ENCODE measurements around the gene CCL22.
"Not testable (repeated sequence)": the region's sequence is repeated elsewhere in the genome, so short reads cannot be mapped to it uniquely, and the experiment has no call there.

Gene CCL22

GRCh38 chr16:57396786-57397185 is 38.2 kb downstream of the CCL22 start:
- no peak for DNase-seq

GRCh38 chr16:57397493-57397892 is 38.9 kb downstream of the CCL22 start:
- not testable (repeated sequence) for DNase-seq

GRCh38 chr16:57401943-57402640 is 43.5 kb downstream of the CCL22 start:
- DNase-seq: no peak

GRCh38 chr16:57403965-57404817 is 45.6 kb downstream of the CCL22 start, which contains the start of gene CCL17:
CCL17 (plus strand) TSS chr16:57404767; CDS start chr16:57413933, 9,166 bp downstream.
- DNase-seq: no peak

- no peak for DNase-seq
Measured at GRCh38 chr16:57405097-57405496, 46.5 kb downstream of the CCL22 start.

- no peak for DNase-seq
Measured at GRCh38 chr16:57406881-57407280, 48.3 kb downstream of the CCL22 start.

GRCh38 chr16:57407521-57408353 is 49.2 kb downstream of the CCL22 start:
- no peak for DNase-seq

GRCh38 chr16:57409065-57409464 is 50.5 kb downstream of the CCL22 start:
- DNase-seq: no peak

- no peak for DNase-seq
Measured at GRCh38 chr16:57409870-57410587, 51.4 kb downstream of the CCL22 start.

- DNase-seq: no peak
Measured at GRCh38 chr16:57411362-57411976, 52.9 kb downstream of the CCL22 start.

GRCh38 chr16:57412584-57412983 is 54.0 kb downstream of the CCL22 start:
- no peak for DNase-seq

- no peak for DNase-seq
Measured at GRCh38 chr16:57413301-57413730, 54.7 kb downstream of the CCL22 start.

- DNase-seq: no peak
Measured at GRCh38 chr16:57413733-57414132, 55.1 kb downstream of the CCL22 start.
